Measurements from ENCODE around the gene IL33.

IL33 gene

DNA sequence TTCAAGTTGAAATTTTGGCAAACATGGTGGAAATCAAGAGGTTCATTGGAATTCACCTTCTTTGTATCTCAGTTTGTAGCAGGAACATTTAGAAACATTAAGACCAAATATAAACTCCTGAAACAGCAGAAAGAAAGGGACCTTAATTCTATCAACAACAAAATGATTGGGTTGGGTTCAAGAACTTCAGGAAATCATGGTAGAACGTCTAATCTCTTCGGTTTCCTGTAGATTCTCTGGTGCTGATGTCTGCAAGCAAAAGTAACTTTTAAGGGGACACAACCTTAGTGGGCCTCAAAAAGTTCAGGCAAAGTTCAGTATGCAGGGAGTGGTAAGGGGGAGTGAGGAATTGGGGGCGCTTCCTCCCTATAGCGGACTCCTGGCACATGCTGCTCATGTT lies 3.4 kb downstream of the IL33 start:
- Histone ChIP-seq H3K9me3 (ENCODE audit: control insufficient read depth, insufficient read depth, low read length) (no peaks in the 10 kb centered on the region), H3K4me1 (ENCODE audit: control insufficient read depth, insufficient read depth, low read length) (no peaks in the 10 kb centered on the region), H3K9ac (ENCODE audit: low read depth, low read length) (no peak overlapping the region), H3K4me3 (ENCODE audit: low read depth, low read length) (no peak overlapping the region), H3K27me3 (ENCODE audit: control insufficient read depth, insufficient read depth, low read length) (no peaks in the 10 kb centered on the region), H3K36me3 (ENCODE audit: control insufficient read depth, insufficient read depth, low read length) (no peaks in the 10 kb centered on the region)

DNA sequence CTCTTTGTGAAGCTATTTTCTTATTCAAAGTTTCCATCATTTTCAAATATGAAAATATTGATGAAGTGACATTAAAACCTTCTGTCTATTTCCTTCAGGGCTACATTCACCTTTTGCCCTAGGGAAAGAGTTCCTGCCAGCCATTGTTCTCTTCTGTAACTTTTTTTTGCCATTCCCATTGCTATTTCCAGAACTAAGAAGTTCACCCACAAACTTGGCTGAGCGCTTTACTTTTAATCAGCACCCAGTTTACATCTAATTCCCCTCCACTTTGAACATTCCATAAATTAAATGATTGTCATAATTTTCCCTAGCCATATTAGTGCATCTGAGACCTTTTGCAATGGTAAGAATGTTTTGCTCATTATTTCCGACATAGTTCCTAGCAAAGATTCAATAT lies 4.4 kb downstream of the IL33 start:
- Histone ChIP-seq H3K4me1 (ENCODE audit: control insufficient read depth, insufficient read depth, low read length) (no peaks in the 10 kb centered on the region), H3K36me3 (ENCODE audit: control insufficient read depth, insufficient read depth, low read length) (no peaks in the 10 kb centered on the region), H3K9me3 (ENCODE audit: control insufficient read depth, insufficient read depth, low read length) (no peaks in the 10 kb centered on the region), H3K27me3 (ENCODE audit: control insufficient read depth, insufficient read depth, low read length) (no peaks in the 10 kb centered on the region), H3K4me3 (ENCODE audit: low read depth, low read length) (no peak overlapping the region), H3K9ac (ENCODE audit: low read depth, low read length) (no peak overlapping the region)

DNA sequence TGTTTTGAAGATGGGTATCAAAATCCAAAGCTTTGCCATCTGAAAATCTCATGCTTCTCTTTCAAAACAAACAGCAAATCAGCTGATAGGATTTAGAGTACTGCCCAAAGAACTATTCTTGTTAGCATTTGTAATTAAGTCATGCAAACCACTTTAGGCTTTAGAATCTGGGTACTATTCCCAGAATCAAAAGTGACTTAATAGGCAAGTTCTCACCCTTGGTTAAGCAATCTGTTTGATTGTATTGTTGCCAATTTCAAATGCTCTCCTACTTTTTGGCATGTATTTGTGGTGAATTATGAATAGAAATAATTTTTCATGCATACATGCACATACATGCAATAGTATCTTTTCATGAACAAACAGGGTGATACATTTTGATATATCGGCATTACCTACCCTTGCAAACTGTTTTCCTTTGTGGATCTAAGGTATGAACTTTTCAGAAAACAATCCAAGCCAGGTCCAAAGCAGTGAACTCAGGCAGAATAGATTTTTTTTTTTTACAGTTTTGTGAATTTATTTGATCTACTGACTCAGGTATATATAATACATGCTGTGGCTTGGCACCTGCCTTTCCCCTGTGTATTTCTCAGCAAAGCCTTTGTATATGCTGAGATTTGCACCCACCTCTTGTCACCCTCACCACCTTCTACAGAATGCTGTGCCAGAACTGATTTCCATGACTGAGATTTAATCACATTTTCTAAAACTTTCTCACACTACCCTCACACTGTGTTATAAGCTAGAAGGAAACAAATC lies 9.0 kb downstream of the IL33 start:
- H3K27me3 ChIP-seq (ENCODE audit: control insufficient read depth, insufficient read depth, low read length), result no peaks in the 10 kb centered on the region
- peaks cover 11% of the 10 kb centered on the region for H3K4me1 ChIP-seq (ENCODE audit: control insufficient read depth, insufficient read depth, low read length)
- H3K9ac ChIP-seq (ENCODE audit: low read depth, low read length), result no peak overlapping the region
- no peaks in the 10 kb centered on the region for H3K36me3 ChIP-seq (ENCODE audit: control insufficient read depth, insufficient read depth, low read length)
- H3K9me3 ChIP-seq (ENCODE audit: control insufficient read depth, insufficient read depth, low read length), result no peaks in the 10 kb centered on the region
- H3K4me3 ChIP-seq (ENCODE audit: low read depth, low read length), result no peak overlapping the region

DNA sequence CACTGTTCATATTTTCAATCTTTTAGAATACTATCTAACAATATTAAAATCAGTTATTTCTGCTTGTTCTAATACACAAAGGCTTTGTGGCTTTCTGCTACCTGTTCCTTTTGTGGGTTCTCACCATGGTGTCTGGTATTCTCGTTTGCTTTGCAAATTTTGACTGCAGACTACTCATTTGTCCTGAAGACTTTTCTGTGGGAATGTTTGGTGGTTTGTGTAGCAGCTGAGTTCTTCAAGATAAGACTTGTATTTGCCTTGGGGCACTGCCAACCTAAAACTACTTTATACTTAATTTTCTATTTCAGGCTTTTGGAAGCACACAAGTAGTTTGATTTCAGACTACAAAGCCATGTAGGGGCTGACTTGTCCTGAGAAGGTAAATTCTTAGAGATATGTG lies 11.1 kb downstream of the IL33 start:
- peaks cover 11% of the 10 kb centered on the region for H3K4me1 ChIP-seq (ENCODE audit: control insufficient read depth, insufficient read depth, low read length)
- no peaks in the 10 kb centered on the region for H3K9me3 ChIP-seq (ENCODE audit: control insufficient read depth, insufficient read depth, low read length)
- H3K9ac ChIP-seq (ENCODE audit: low read depth, low read length), result no peak overlapping the region
- no peaks in the 10 kb centered on the region for H3K27me3 ChIP-seq (ENCODE audit: control insufficient read depth, insufficient read depth, low read length)
- H3K4me3 ChIP-seq (ENCODE audit: low read depth, low read length), result no peak overlapping the region
- H3K36me3 ChIP-seq (ENCODE audit: control insufficient read depth, insufficient read depth, low read length), result no peaks in the 10 kb centered on the region

DNA sequence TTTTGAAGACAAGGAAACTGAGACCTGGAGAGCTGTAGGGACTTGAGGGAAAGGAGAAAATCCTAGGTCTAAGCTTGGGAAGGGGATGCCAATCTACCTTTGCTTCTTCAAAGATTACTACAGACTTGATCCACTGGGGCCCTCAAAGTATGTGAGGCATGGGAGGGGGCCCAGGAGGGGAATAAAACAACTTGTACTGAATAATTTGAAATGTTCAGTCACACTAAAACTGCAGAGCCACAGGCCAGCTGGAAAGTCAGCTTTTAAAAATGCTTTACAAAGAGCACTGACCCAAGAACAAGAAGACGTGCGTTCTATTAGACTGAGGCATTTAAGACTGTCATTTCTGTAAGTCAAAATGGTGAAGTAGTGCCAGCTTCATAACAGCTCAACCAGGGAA lies 13.6 kb downstream of the IL33 start:
- H3K4me3 ChIP-seq (ENCODE audit: low read depth, low read length), result no peak overlapping the region
- H3K36me3 ChIP-seq (ENCODE audit: control insufficient read depth, insufficient read depth, low read length), result no peaks in the 10 kb centered on the region
- peaks cover 11% of the 10 kb centered on the region for H3K4me1 ChIP-seq (ENCODE audit: control insufficient read depth, insufficient read depth, low read length)
- H3K9me3 ChIP-seq (ENCODE audit: control insufficient read depth, insufficient read depth, low read length), result no peaks in the 10 kb centered on the region
- no peaks in the 10 kb centered on the region for H3K27me3 ChIP-seq (ENCODE audit: control insufficient read depth, insufficient read depth, low read length)
- no peak overlapping the region for H3K9ac ChIP-seq (ENCODE audit: low read depth, low read length)

DNA sequence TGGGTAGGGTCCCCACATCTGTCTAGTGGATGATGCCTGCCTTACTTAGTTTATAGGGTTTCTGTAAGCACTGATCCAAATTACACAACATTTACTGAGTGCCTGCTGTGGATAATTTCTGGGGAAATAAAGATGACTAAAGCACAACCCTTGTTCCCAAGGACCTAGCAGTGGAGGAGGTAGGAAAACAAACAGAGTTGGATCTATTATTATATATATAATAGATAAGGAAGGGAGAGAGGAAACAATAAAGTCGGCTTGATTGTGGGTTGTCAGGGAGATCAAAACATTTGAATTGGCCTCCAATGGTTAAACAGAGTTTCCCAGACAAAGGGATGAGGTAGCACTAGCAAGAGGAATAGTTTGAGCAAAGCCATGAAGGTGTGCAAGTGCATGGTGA lies 14.0 kb downstream of the IL33 start:
- no peaks in the 10 kb centered on the region for H3K27me3 ChIP-seq (ENCODE audit: control insufficient read depth, insufficient read depth, low read length)
- no peak overlapping the region for H3K4me3 ChIP-seq (ENCODE audit: low read depth, low read length)
- no peaks in the 10 kb centered on the region for H3K36me3 ChIP-seq (ENCODE audit: control insufficient read depth, insufficient read depth, low read length)
- no peaks in the 10 kb centered on the region for H3K9me3 ChIP-seq (ENCODE audit: control insufficient read depth, insufficient read depth, low read length)
- peaks cover 11% of the 10 kb centered on the region for H3K4me1 ChIP-seq (ENCODE audit: control insufficient read depth, insufficient read depth, low read length)
- no peak overlapping the region for H3K9ac ChIP-seq (ENCODE audit: low read depth, low read length)

DNA sequence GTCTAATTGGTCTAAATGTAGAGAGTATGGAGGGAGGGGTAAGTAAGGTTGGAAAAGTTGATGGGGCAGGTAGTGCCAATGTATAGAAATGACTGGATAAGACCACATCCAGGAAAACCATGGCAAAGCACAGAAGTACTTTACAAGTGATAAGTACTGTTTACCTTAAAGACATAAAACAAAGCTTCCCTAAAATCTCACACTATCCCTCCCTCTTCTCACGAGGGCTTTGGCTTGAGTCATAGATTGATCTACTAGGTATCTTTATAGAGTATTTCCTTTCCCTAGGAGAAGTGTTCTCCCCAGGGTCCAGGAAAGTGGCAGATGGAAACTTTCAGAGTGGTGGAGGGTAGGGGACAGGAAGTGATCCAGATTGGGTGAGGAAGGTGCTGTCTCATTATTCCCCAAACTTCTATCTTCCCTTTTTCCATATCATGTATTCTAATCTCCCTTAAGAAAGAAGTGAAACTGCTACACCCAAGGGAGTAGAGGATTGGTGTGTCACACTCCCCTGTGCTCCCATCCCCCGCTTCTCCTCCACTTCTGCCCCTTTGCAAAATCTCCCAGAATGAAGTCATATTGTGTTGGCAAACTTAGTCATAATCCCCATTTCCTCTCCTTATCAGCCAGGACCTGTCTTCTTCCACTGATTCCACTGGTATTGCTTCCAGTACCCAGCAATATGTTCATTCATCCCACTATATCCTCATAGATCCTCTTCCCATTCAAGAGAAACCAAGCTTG lies 14.6 kb downstream of the IL33 start:
- no peak overlapping the region for H3K4me3 ChIP-seq (ENCODE audit: low read depth, low read length)
- peaks cover 11% of the 10 kb centered on the region for H3K4me1 ChIP-seq (ENCODE audit: control insufficient read depth, insufficient read depth, low read length)
- no peaks in the 10 kb centered on the region for H3K36me3 ChIP-seq (ENCODE audit: control insufficient read depth, insufficient read depth, low read length)
- no peaks in the 10 kb centered on the region for H3K9me3 ChIP-seq (ENCODE audit: control insufficient read depth, insufficient read depth, low read length)
- H3K9ac ChIP-seq (ENCODE audit: low read depth, low read length), result no peak overlapping the region
- no peaks in the 10 kb centered on the region for H3K27me3 ChIP-seq (ENCODE audit: control insufficient read depth, insufficient read depth, low read length)

DNA sequence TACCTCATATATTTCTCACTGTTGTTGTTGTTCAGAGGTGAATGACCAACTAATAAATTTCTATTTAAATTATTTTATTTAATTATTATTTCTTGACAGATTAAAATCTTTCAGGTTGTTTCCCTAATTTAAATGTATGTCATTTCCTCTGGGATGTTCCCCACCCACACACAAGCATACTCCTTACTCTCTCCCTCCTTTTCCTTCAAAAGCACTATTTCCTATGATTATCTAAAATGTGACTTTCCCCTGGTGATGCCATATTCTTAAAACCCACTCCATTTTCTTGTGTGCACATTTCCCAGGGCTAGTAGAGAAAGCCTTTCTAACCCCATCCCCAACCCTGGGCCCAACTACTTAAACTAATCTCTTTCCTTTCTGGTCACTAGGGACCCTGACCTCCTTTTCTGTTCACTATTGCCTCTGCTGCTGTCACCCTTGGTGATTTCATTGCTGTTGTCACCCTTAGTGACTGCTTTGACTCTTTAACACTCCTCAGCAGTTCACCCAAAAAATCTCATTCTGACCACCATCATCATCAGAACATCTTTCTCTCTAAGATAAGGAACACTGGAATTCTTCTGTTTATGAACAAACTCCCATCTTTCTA lies 16.8 kb downstream of the IL33 start:
- no peaks in the 10 kb centered on the region for H3K36me3 ChIP-seq (ENCODE audit: control insufficient read depth, insufficient read depth, low read length)
- no peak overlapping the region for H3K9ac ChIP-seq (ENCODE audit: low read depth, low read length)
- no peaks in the 10 kb centered on the region for H3K27me3 ChIP-seq (ENCODE audit: control insufficient read depth, insufficient read depth, low read length)
- no peak overlapping the region for H3K4me3 ChIP-seq (ENCODE audit: low read depth, low read length)
- peaks cover 3% of the 10 kb centered on the region for H3K4me1 ChIP-seq (ENCODE audit: control insufficient read depth, insufficient read depth, low read length)
- no peaks in the 10 kb centered on the region for H3K9me3 ChIP-seq (ENCODE audit: control insufficient read depth, insufficient read depth, low read length)

DNA sequence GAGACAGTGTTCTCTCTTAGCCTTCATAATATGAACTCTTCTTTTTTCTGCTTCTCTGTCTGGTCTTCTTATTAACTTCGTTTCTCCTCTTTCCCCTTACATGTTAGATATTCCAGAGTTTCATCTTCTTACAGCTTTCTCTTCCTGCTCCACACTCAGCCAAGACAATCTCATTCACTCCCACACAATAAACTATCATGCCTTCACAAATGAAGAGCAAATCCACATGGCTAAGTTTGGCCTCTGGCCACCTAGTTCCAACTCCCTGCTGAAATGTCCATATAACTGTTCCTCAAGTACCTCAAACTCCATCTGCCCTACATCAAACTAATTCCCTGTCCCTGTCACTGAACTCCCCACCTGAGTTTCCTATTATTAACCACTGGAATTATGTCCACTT lies 18.4 kb downstream of the IL33 start:
- Histone ChIP-seq H3K27me3 (ENCODE audit: control insufficient read depth, insufficient read depth, low read length) (no peaks in the 10 kb centered on the region), H3K9me3 (ENCODE audit: control insufficient read depth, insufficient read depth, low read length) (no peaks in the 10 kb centered on the region), H3K4me1 (ENCODE audit: control insufficient read depth, insufficient read depth, low read length) (no peaks in the 10 kb centered on the region), H3K36me3 (ENCODE audit: control insufficient read depth, insufficient read depth, low read length) (no peaks in the 10 kb centered on the region), H3K9ac (ENCODE audit: low read depth, low read length) (no peak overlapping the region), H3K4me3 (ENCODE audit: low read depth, low read length) (no peak overlapping the region)

DNA sequence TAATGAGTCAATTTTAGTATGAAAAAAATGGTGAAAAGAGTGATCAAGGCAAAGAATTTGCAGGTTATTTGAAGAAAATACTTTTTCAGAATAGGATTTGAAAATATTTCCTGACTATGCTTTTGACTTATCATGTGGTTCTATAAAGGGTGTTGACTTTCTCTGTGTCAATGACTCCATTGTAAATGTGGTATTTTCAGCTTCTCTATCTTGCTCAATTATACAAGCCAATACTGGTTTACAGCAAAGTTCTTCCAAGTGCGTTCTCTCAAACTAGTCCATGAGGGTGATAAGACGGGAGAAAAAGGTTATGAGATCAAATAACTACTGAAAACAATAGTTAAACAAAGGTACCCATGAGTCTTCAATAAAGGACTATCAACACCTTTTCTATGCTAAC lies 21.7 kb downstream of the IL33 start:
- peaks cover 4% of the 10 kb centered on the region for H3K9me3 ChIP-seq (ENCODE audit: control insufficient read depth, insufficient read depth, low read length)
- H3K9ac ChIP-seq (ENCODE audit: low read depth, low read length), result no peak overlapping the region
- no peak overlapping the region for H3K4me3 ChIP-seq (ENCODE audit: low read depth, low read length)
- no peaks in the 10 kb centered on the region for H3K4me1 ChIP-seq (ENCODE audit: control insufficient read depth, insufficient read depth, low read length)
- H3K36me3 ChIP-seq (ENCODE audit: control insufficient read depth, insufficient read depth, low read length), result no peaks in the 10 kb centered on the region
- no peaks in the 10 kb centered on the region for H3K27me3 ChIP-seq (ENCODE audit: control insufficient read depth, insufficient read depth, low read length)

DNA sequence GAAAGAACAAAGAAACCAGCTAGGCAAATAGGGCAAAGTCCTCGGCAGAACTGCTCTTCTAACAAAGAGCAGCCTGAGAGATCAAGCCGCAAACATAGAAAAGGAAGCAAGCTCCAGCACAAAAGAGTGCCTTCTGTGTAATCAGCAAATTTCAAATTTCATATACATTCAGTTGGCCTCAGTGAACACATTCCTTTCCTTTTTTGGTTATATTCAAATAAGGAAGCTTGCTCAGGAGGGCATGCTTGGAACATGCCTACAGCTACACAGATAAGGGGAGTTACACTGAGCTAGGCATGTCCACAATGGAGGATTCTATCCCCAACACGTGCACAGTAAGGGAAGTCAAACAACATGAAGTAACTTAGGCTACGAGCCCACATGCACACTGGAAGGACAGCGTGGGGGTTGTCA lies 23.4 kb downstream of the IL33 start:
- Histone ChIP-seq H3K27me3 (ENCODE audit: control insufficient read depth, insufficient read depth, low read length) (no peaks in the 10 kb centered on the region), H3K36me3 (ENCODE audit: control insufficient read depth, insufficient read depth, low read length) (no peaks in the 10 kb centered on the region), H3K4me3 (ENCODE audit: low read depth, low read length) (no peak overlapping the region), H3K4me1 (ENCODE audit: control insufficient read depth, insufficient read depth, low read length) (no peaks in the 10 kb centered on the region), H3K9me3 (ENCODE audit: control insufficient read depth, insufficient read depth, low read length) (peaks cover 4% of the 10 kb centered on the region), H3K9ac (ENCODE audit: low read depth, low read length) (no peak overlapping the region)

DNA sequence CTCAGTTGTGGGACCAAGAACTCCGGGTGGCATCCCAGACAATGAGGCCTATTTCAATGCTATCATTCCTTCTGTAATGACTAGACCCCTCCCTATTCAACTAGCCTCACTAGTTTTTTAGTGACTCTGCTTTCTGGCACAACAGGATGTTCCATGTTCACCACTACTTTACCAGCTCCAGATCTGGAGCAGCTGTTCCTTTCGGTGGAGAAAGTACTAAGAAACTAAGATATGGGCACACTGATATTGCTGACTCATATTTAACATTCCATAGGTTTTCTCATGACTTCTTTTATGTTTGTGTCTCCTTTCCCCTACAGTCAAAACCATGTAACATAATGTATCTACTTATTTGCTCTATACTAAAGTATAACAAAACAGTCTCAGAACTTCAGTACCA lies 24.1 kb downstream of the IL33 start:
- Histone ChIP-seq H3K4me1 (ENCODE audit: control insufficient read depth, insufficient read depth, low read length) (no peaks in the 10 kb centered on the region), H3K4me3 (ENCODE audit: low read depth, low read length) (no peak overlapping the region), H3K27me3 (ENCODE audit: control insufficient read depth, insufficient read depth, low read length) (no peaks in the 10 kb centered on the region), H3K36me3 (ENCODE audit: control insufficient read depth, insufficient read depth, low read length) (no peaks in the 10 kb centered on the region), H3K9me3 (ENCODE audit: control insufficient read depth, insufficient read depth, low read length) (peaks cover 4% of the 10 kb centered on the region), H3K9ac (ENCODE audit: low read depth, low read length) (no peak overlapping the region)
